Transverse colon (tissue), 4 donors: ENCODE measurements around the gene MOV10L1. TPM values are rescaled to one million over a fixed set of nuclear protein-coding genes. Genes with fewer than 3 reads are reported as not detected.

Experiments
- DNase-seq: peaks from one replicate; pipeline ENCODE4 v3.0.0-alpha.2; 2019
- H3K27ac ChIP-seq, 4 donors: fragments of 200-600 bp; sonication (generic); 2 replicates each; pipeline ENCODE4 v1.5.1; 2016 to 2018; ENCODE audit warnings: inconsistent platforms in 4 of 4
- H3K27me3 ChIP-seq: fragments of 200-600 bp; sonication (generic); 2 replicates; pipeline ENCODE4 v1.5.1; 2017; ENCODE audit warnings: inconsistent platforms
- H3K36me3 ChIP-seq, 4 donors: fragments of 200-600 bp; sonication (generic); 2 replicates each; pipeline ENCODE4 v1.5.1; 2017 to 2019; ENCODE audit warnings: inconsistent platforms in 4 of 4
- H3K4me1 ChIP-seq, 4 donors: fragments of 200-600 bp; sonication (generic); 2 replicates each; pipeline ENCODE4 v1.5.1; 2017 to 2020; ENCODE audit warnings: inconsistent platforms in 4 of 4
- H3K4me3 ChIP-seq, 4 donors: fragments of 200-600 bp; sonication (generic); 1 replicate in 1 of 4; 2 replicates in 3 of 4; pipeline versions ENCODE4 v1.5.1 to v1.6.1; 2017 to 2019; ENCODE audit warnings: inconsistent platforms in 4 of 4
- H3K9me3 ChIP-seq, 2 donors: fragments of 200-600 bp; sonication (generic); 2 replicates each; pipeline ENCODE4 v1.5.1; 2017 to 2019; ENCODE audit warnings: inconsistent platforms in 2 of 2
- EP300 ChIP-seq: sonication (generic); formaldehyde crosslinking; IDR thresholded peaks from one replicate; pipeline ENCODE4 v1.6.1; 2017; ENCODE audit warnings: antibody characterized with exemption, low read depth
- POLR2A ChIP-seq: fragments of 450-650 bp; IDR thresholded peaks from one replicate; pipeline ENCODE4 v1.6.1; 2016; ENCODE audit warnings: antibody characterized with exemption, mild to moderate bottlenecking, moderate library complexity
- POLR2AphosphoS5 ChIP-seq, 3 donors: sonication (generic); formaldehyde crosslinking; IDR thresholded peaks; one replicate each; pipeline ENCODE4 v1.6.1; 2016; ENCODE audit warnings: antibody characterized with exemption in 3 of 3
- WGBS, 2 donors: methylation state at CpG; one replicate each; pipeline ENCODE4 v1.1.5; 2018; ENCODE audit warnings: low coverage in 1 of 2; 5-methylcytosine and 5-hydroxymethylcytosine counted together
- in situ Hi-C, 4 donors: fragments of 200-750 bp; cut with MboI; loops; one replicate each; pipeline versions ENCODE4 v1.15.0 to v1.15.1; 2017; ENCODE audit warnings: low sequenced_read_pairs in 3 of 4, low pct_ligation_motif_present in 1 of 4, low pct_unique_long_range_greater_than_20kb in 1 of 4
- intact Hi-C: fragments of 100-400 bp; cut with DNase I; formaldehyde crosslinking; loops from one replicate; pipeline ENCODE4 v1.15.1; 2023; ENCODE audit warnings: low total_unique reads
- total RNA-seq, 4 donors: library from RNA; depleted of rRNA; stranded (reverse); fragments of >200 nt; gene quantifications; one replicate each; pipeline ENCODE4 v1.1.0, GENCODE V29; 2016
- TF ChIP-seq, protein P1 (sequence below), 5 experiments: fragments of 200-600 bp in 3 of 5; fragments of 450-650 bp in 2 of 5; sonication (generic) in 3 of 5; IDR thresholded peaks; 1 replicate in 2 of 5; 2 replicates in 3 of 5; pipeline ENCODE4 v1.5.1; 2016 to 2017; ENCODE audit warnings: antibody characterized with exemption in 5 of 5, inconsistent platforms in 3 of 5, mild to moderate bottlenecking in 2 of 5, moderate library complexity in 1 of 5

The MOV10L1 gene
- total RNA-seq, 4 donors from 2014 or later, result 0.20 to 0.48 (median 0.41) TPM; not detected in 1

DNA sequence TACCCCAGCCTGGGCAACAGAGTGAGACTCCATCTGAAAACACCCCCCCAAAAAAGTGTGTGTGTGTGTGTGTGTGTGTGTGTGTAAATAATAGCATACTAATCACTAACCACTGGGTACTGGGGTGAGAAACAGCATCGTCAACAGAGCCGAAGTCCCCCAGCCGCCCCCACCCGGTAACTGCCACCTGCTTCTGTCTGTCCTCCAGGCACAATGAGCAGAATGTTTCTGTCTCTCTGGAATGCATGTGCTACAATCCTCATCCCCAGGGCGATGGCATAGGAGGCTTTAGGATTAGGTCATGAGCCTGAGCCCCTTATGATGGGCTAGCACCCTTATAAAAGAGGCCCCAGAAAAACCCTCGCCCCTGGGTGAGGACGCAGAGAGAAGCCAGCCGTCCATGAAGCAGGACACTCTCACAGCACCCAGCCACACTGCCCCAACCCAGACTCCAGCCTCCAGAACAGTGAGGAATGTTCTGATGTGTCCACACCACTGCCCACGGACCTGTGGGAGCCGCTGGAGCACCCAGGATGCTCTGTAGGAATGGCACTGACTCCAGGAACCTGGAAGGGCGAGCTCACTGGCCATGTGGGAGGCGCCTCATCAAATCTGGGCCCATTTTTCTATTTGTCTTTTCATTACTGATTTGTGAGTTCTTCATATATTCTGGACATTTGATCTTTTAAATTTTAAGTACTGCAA is 41.6 kb upstream of the MOV10L1 start:
- 77 to 78% methylated on average over 4 to 12 of the region's 12 CpGs for WGBS, 2 donors
- intact Hi-C loops (no loop called here), in situ Hi-C loops (loop anchor here (25.0 kb wide), 1 partner anchor 286 kb away; no protein-coding TSS in a partner anchor)
- no peak overlapping the region for H3K27ac ChIP-seq
- H3K4me1 ChIP-seq, result no peaks in the 10 kb centered on the region
- H3K27me3 ChIP-seq, result peaks cover 18% of the 10 kb centered on the region
- no peak overlapping the region for H3K4me3 ChIP-seq
- TF ChIP-seq POLR2AphosphoS5 (IDR thresholded peaks at IDR 0.05), result no peak
- no peak for TF ChIP-seq EP300
- no peak for TF ChIP-seq POLR2A
- TF ChIP-seq, protein P1, sequence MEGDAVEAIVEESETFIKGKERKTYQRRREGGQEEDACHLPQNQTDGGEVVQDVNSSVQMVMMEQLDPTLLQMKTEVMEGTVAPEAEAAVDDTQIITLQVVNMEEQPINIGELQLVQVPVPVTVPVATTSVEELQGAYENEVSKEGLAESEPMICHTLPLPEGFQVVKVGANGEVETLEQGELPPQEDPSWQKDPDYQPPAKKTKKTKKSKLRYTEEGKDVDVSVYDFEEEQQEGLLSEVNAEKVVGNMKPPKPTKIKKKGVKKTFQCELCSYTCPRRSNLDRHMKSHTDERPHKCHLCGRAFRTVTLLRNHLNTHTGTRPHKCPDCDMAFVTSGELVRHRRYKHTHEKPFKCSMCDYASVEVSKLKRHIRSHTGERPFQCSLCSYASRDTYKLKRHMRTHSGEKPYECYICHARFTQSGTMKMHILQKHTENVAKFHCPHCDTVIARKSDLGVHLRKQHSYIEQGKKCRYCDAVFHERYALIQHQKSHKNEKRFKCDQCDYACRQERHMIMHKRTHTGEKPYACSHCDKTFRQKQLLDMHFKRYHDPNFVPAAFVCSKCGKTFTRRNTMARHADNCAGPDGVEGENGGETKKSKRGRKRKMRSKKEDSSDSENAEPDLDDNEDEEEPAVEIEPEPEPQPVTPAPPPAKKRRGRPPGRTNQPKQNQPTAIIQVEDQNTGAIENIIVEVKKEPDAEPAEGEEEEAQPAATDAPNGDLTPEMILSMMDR (IDR thresholded peaks at IDR 0.05), result no peak
- peaks cover 0 to 1% of the 10 kb centered on the region in 2 donors for H3K9me3 ChIP-seq
- DNase-seq, result no peak
- no peaks in the 10 kb centered on the region for H3K36me3 ChIP-seq

DNA sequence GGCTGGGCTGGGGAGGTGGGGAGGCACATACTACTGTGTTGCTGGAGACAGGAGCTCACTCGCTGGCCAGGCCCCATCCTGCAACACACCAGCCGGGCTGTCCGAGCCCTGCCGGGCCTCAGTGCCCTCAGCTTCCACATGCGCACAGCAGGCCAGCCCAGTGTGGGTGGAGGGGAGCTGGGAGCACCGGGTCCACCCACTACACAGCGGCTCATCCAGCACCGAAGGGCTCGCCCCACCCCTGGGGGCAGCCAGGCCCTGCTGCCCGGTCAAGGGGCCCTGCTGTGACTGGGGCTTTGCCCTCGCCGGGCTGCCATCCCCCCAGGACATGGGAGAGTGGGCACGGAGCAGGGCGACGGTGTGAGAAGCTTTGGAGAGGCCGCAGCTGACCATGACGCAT is 41.0 kb upstream of the MOV10L1 start:
- H3K4me1 ChIP-seq, result no peaks in the 10 kb centered on the region
- no peaks in the 10 kb centered on the region for H3K36me3 ChIP-seq
- no peak overlapping the region for H3K4me3 ChIP-seq
- TF ChIP-seq EP300 (no peak), POLR2AphosphoS5 (IDR thresholded peaks at IDR 0.05) (no peak), POLR2A (no peak)
- TF ChIP-seq, protein P1 (IDR thresholded peaks at IDR 0.05), result no peak
- H3K9me3 ChIP-seq, result peaks cover 0 to 6% of the 10 kb centered on the region in 2 donors
- WGBS, 2 donors, result 76% methylated on average over 14 of the region's 17 CpGs; no CpG with 5 or more reads in 1 of the 2 donors
- no peak overlapping the region for H3K27ac ChIP-seq
- intact Hi-C loops, result no loop called here
- DNase-seq, result no peak
- in situ Hi-C loops, result loop anchor here (25.0 kb wide), 1 partner anchor 287 kb away; no protein-coding TSS in a partner anchor
- H3K27me3 ChIP-seq, result peaks cover 18% of the 10 kb centered on the region

DNA sequence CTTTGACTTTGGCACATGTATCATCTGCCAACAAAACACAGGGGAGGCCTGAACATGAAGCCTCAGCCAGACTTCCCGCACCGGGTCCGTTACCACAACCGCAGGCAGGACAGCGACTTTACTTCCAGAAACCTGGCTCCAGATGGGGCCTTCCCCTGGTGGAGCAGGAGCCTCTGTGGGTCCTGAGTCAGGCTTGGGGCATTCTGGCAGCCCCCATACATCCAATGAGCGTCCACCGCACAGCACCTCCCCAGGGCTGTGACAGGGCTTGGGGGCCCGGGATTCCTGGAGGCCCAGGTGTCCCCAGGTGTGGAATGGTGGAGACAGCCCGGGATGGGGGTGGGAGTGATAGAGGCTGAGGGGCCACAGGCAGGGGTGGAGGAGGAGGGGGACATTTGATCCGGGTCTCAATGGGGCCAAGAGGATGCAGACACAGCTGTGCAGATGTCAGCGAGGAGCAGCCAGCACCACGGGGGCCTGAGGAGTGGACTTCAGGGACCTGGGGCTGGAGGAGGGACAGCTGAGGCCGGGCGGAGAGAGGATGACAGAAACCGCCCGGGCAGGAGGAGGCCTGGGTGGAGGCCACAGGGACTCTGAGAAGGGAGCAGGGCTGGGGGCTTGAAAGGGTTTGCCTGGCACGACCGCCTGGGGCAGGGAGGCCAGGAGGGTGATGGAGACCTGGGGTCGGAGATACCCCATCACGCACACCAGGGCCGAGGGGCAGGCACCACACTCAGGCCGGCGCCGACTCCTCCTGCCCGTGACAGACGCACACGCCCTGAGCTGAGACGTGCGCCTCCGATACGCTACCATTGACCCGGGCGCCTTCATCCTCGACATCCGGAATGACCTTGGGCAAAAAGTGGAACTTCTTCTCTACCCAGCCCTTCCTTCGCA is 40.3 kb upstream of the MOV10L1 start:
- Histone ChIP-seq H3K9me3 (peaks cover 0 to 6% of the 10 kb centered on the region in 2 donors), H3K4me3 (no peak overlapping the region), H3K27me3 (peaks cover 22% of the 10 kb centered on the region), H3K27ac (no peak overlapping the region), H3K36me3 (no peaks in the 10 kb centered on the region), H3K4me1 (no peaks in the 10 kb centered on the region)
- no peak for TF ChIP-seq POLR2A
- TF ChIP-seq, protein P1 (IDR thresholded peaks at IDR 0.05), result no peak
- no peak for TF ChIP-seq POLR2AphosphoS5 (IDR thresholded peaks at IDR 0.05)
- no peak for TF ChIP-seq EP300
- DNase-seq, result no peak
- in situ Hi-C loops (loop anchor here (25.0 kb wide), 1 partner anchor 287 kb away; no protein-coding TSS in a partner anchor), intact Hi-C loops (no loop called here)
- 89% methylated on average over 36 of the region's 36 CpGs; no CpG with 5 or more reads in 1 of the 2 donors for WGBS, 2 donors

DNA sequence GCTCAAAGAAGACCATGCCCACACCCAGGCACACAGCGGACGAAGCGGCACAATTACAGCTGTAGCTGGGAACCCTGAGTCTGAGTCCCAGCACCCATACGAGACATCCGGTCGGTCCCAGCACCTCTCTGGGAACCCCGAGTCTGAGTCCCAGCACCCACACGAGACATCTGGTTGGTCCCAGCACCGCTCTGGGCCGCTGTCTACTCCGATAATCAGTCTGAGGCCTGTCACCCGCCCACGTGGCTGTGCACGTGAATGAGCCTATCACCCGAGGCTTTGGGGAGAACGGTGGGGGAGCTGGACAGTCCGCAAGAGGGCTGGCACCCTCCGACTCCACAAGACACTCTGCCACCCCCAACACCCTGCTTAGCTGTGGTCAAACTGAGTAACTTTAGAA is 37.9 kb upstream of the MOV10L1 start:
- H3K4me3 ChIP-seq, result no peak overlapping the region
- H3K27me3 ChIP-seq, result peaks cover 12% of the 10 kb centered on the region
- intact Hi-C loops (no loop called here), in situ Hi-C loops (no loop called here)
- TF ChIP-seq EP300 (no peak), POLR2AphosphoS5 (IDR thresholded peaks at IDR 0.05) (no peak), POLR2A (no peak)
- TF ChIP-seq, protein P1 (IDR thresholded peaks at IDR 0.05), result no peak
- H3K27ac ChIP-seq, result no peak overlapping the region
- peaks cover 0 to 6% of the 10 kb centered on the region in 2 donors for H3K9me3 ChIP-seq
- no peaks in the 10 kb centered on the region for H3K36me3 ChIP-seq
- no peak for DNase-seq
- WGBS, 2 donors, result 86 to 100% methylated on average over 1 to 18 of the region's 18 CpGs
- no peaks in the 10 kb centered on the region for H3K4me1 ChIP-seq
